ENCODE measurements around the gene SMIM29. TPM values are rescaled to one million over a fixed set of nuclear protein-coding genes. Genes with fewer than 3 reads are reported as not detected.
A peak's percentile ranks its signal among the peaks of the same experiment; 100 is the strongest.
"Not testable (repeated sequence)": the region's sequence is repeated elsewhere in the genome, so short reads cannot be mapped to it uniquely, and the experiment has no call there.

SMIM29 gene
- total RNA-seq, 2 experiments from 2014 or later: 34.0 to 41.4 TPM

- peaks cover 5% of the 10 kb centered on the region for H3K4me1 Mint-ChIP-seq
- H3K27me3 Mint-ChIP-seq: no peaks in the 10 kb centered on the region
- CTCF ChIA-PET: interaction anchor here (0.9 kb wide), 1 partner anchor 9 kb away, joined by 3 read pairs; no protein-coding TSS in a partner anchor
- ATAC-seq (no peak), DNase-seq (no peak)
- H3K4me3 Mint-ChIP-seq: no peak overlapping the region
- no peak overlapping the region for H3K27ac Mint-ChIP-seq
- no peaks in the 10 kb centered on the region for H3K9me3 Mint-ChIP-seq (ENCODE audit: low read depth)
- H3K36me3 Mint-ChIP-seq: peaks cover 4% of the 10 kb centered on the region
Observed at GRCh38 chr6:34276191-34276590, 27.4 kb upstream of the SMIM29 start.

DNA sequence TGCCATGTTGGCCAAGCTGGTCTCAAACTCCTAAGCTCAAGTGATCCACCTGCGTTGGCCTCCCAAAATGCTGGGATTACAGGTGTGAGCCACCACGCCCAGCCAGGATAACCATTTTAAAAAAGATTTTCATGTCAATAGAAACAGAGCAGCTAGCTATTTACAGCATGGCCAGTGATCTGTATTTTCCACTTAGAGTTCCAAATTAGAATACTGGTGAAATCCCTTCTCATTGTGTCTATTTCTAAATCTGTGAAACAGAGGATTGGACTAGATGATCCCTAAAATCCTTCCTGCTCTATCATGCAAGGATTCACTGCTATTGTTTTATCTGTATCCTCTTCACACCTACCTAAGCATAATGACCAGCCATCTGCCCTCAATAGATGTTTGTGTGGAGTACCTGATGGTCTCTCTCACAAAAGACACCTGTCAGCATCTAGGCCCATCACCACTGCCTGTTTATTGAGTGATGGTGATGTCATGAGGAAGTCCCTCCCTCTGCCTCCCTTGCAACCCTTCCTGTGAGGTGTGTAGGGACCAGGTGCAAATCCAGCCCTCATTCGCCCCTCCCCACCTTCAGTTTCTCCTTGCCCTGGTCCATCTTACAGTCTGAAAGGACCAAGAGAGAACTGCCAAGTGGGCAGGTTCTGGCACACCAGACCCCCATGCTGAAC, 26.5 kb upstream of the SMIM29 start:
- H3K4me1 Mint-ChIP-seq: peaks cover 8% of the 10 kb centered on the region
- ATAC-seq (no peak), DNase-seq (no peak)
- H3K27me3 Mint-ChIP-seq: no peaks in the 10 kb centered on the region
- H3K9me3 Mint-ChIP-seq (ENCODE audit: low read depth): no peaks in the 10 kb centered on the region
- H3K4me3 Mint-ChIP-seq: no peak overlapping the region
- H3K27ac Mint-ChIP-seq: no peak overlapping the region
- H3K36me3 Mint-ChIP-seq: no peaks in the 10 kb centered on the region
- CTCF ChIA-PET: no interaction called here

- DNase-seq (no peak), ATAC-seq (no peak)
- Mint-ChIP-seq H3K4me3 (no peak overlapping the region), H3K27me3 (no peaks in the 10 kb centered on the region), H3K4me1 (peaks cover 16% of the 10 kb centered on the region), H3K9me3 (ENCODE audit: low read depth) (no peaks in the 10 kb centered on the region), H3K36me3 (no peaks in the 10 kb centered on the region), H3K27ac (no peak overlapping the region)
- CTCF ChIA-PET: no interaction called here
Observed at GRCh38 chr6:34274129-34274528, 25.3 kb upstream of the SMIM29 start.

GRCh38 chr6:34273242-34273805, 24.5 kb upstream of the SMIM29 start:
- H3K4me3 Mint-ChIP-seq: no peak overlapping the region
- ATAC-seq: no peak
- H3K27ac Mint-ChIP-seq: no peak overlapping the region
- peaks cover 14% of the 10 kb centered on the region for H3K4me1 Mint-ChIP-seq
- CTCF ChIA-PET: no interaction called here
- no peaks in the 10 kb centered on the region for H3K27me3 Mint-ChIP-seq
- no peaks in the 10 kb centered on the region for H3K36me3 Mint-ChIP-seq
- no peaks in the 10 kb centered on the region for H3K9me3 Mint-ChIP-seq (ENCODE audit: low read depth)
- DNase-seq: no peak

DNA sequence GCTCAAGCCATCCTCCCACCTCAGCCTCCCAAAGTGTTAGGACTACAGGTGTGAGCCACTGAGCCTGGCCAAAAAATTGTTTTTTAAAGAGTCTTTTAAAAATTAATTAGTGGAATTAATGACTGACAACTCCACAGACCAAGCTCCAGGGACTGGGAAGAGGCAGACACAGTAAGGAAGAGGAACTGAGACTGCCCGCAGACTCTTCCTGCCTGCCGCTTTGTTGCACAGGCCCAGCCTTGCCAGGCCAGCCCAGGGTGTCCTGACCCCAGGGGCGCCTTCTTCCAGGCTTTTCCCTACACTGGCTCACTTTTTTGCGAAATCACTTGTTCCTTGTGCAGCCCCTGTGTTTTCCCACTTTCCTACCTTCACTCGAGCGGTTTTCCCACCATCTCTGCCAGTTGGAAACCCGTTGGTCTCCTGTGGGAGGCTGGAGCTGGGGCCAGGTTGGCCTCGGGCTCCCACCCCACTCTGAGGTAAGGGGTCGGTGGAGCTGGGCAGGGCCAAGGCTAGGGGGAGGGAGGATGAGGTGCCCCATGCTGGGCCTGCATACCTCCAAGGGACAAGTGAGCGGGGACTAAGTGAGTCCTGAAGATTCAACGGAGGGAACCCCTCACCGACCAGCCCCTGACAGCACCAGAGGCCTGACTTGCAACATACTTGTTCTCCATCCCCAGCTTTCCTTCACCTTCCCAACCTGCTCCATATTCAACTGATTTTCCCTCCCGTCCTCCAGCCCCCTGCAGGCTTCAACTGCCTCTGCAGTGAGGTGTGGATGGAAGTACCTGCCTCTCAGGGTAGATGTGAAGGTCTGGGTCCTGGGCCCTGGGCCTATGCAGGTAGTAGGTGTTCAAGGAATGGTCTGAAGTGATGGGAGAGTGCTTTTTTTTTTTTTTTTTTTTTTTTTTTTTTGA, 23.5 kb upstream of the SMIM29 start:
- Mint-ChIP-seq H3K9me3 (ENCODE audit: low read depth) (no peaks in the 10 kb centered on the region), H3K4me1 (peaks cover 14% of the 10 kb centered on the region), H3K27ac (no peak overlapping the region), H3K27me3 (no peaks in the 10 kb centered on the region), H3K4me3 (no peak overlapping the region), H3K36me3 (no peaks in the 10 kb centered on the region)
- DNase-seq: no peak
- no peak for ATAC-seq
- CTCF ChIA-PET: no interaction called here

- peak; percentile 72 for DNase-seq
- peak; percentile 84 for ATAC-seq
- not testable (repeated sequence) for H3K27me3 Mint-ChIP-seq; H3K36me3 Mint-ChIP-seq; H3K9me3 Mint-ChIP-seq (ENCODE audit: low read depth)
- Mint-ChIP-seq H3K4me1 (peaks cover 14% of the 10 kb centered on the region), H3K4me3 (peak overlapping the region; percentile 53), H3K27ac (peak overlapping the region; percentile 83)
- CTCF ChIA-PET: interaction anchor here (0.7 to 1.2 kb wide), 2 partner anchors 21 to 1148 kb away, joined by 3 to 5 read pairs; partner anchors contain the start of gene SMIM29
Observed at GRCh38 chr6:34269658-34270341, 21.0 kb upstream of the SMIM29 start.

GRCh38 chr6:34269132-34269531, 20.3 kb upstream of the SMIM29 start:
- CTCF ChIA-PET; H3K9me3 Mint-ChIP-seq (ENCODE audit: low read depth); H3K4me3 Mint-ChIP-seq; ATAC-seq; DNase-seq; H3K27me3 Mint-ChIP-seq; H3K36me3 Mint-ChIP-seq: not testable (repeated sequence)
- H3K4me1 Mint-ChIP-seq: peaks cover 14% of the 10 kb centered on the region
- H3K27ac Mint-ChIP-seq: peak overlapping the region; percentile 83

GRCh38 chr6:34267746-34268145, 18.9 kb upstream of the SMIM29 start:
- no peaks in the 10 kb centered on the region for H3K27me3 Mint-ChIP-seq
- H3K9me3 Mint-ChIP-seq (ENCODE audit: low read depth): peaks cover 2% of the 10 kb centered on the region
- peaks cover 1% of the 10 kb centered on the region for H3K36me3 Mint-ChIP-seq
- DNase-seq: no peak
- CTCF ChIA-PET: interaction anchor here (0.9 kb wide), 1 partner anchor 120 kb away, joined by 5 read pairs; no protein-coding TSS in a partner anchor
- H3K4me3 Mint-ChIP-seq: no peak overlapping the region
- H3K27ac Mint-ChIP-seq: no peak overlapping the region
- ATAC-seq: no peak
- peaks cover 12% of the 10 kb centered on the region for H3K4me1 Mint-ChIP-seq

GRCh38 chr6:34263484-34263883, 14.7 kb upstream of the SMIM29 start:
- H3K27me3 Mint-ChIP-seq; ATAC-seq; H3K9me3 Mint-ChIP-seq (ENCODE audit: low read depth); H3K27ac Mint-ChIP-seq; H3K4me3 Mint-ChIP-seq; H3K4me1 Mint-ChIP-seq; CTCF ChIA-PET; DNase-seq; H3K36me3 Mint-ChIP-seq: not testable (repeated sequence)

DNA sequence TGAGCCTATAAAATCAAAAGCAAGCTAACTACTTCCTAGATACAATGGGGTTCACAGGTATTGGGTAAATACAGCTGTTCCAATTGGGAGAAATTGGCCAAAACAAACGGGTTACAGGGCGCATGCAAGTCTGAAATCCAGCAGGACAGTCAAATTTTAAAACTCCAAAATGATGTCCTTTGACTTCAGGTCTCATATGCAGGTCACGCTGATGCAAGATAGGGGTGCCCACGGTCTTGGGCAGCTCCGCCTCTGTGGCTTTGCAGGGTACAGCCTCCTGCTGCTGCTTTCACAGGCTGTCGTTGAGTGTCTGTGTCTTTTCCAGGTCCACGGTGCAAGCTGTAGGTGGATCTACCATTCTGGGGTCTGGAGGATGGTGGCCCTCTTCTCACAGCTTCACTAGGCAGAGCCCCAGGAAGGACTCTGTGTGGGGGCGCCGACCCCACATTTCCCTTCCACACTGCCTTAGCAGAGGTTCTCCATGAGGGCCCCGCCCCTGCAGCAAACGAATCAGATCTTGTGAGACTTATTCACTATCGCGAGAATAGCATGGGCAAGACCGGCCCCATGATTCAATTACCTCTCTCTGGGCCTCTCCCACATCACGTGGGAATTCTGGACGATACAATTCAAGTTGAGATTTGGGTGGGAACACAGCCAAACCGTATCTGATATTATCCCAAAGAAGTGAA, 11.9 kb upstream of the SMIM29 start:
- peaks cover 1% of the 10 kb centered on the region for H3K36me3 Mint-ChIP-seq
- ATAC-seq (no peak), DNase-seq (no peak)
- peaks cover 2% of the 10 kb centered on the region for H3K9me3 Mint-ChIP-seq (ENCODE audit: low read depth)
- no peak overlapping the region for H3K27ac Mint-ChIP-seq
- H3K4me3 Mint-ChIP-seq: no peak overlapping the region
- H3K4me1 Mint-ChIP-seq: no peaks in the 10 kb centered on the region
- CTCF ChIA-PET: interaction anchor here (2.0 kb wide), 1 partner anchor 11 kb away, joined by 5 read pairs; no protein-coding TSS in a partner anchor
- no peaks in the 10 kb centered on the region for H3K27me3 Mint-ChIP-seq

DNA sequence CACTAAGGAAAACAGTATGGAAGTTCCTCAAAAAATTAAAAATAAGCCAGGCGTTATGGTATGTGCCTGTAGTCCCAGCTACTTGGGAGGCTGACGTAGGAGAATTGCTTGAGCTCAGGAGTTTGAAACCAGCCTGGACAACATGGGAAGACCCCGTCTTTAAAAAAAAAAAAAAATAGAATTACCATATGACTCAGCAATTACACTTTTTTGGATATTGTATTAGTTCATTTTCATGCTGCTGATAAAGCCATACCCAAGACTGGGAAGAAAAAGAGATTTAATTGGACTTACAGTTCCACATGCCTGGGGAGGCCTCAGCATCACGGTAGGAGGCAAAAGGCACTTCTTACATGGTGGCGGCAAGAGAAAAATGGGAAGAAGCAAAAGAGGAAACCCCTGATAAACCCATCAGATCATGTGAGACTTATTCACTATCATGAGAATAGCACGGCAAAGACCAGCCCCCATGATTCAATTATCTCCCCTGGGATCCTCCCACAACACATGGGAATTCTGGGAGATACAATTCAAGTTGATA, 10.8 kb upstream of the SMIM29 start:
- Mint-ChIP-seq H3K4me3 (no peak overlapping the region), H3K4me1 (no peaks in the 10 kb centered on the region), H3K9me3 (ENCODE audit: low read depth) (peaks cover 2% of the 10 kb centered on the region), H3K36me3 (peaks cover 1% of the 10 kb centered on the region), H3K27ac (no peak overlapping the region), H3K27me3 (no peaks in the 10 kb centered on the region)
- DNase-seq (no peak), ATAC-seq (no peak)
- CTCF ChIA-PET: no interaction called here

DNA sequence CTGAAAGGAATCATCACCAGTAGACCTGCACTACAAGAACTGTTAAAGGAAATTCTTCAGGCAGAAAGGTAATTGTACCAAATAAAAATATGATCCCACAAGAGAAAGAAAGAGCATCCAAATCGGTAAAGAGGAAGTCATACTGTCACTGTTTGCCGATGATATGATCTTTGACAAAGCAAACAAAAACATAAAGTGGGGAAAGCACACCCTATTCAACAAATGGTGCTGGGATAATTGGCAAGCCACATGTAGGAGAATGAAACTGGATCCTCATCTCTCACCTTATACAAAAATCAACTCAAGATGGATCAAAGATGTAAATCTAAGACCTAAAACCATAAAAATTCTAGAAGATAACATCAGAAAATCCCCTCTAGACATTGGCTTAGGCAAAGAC, 3.6 kb upstream of the SMIM29 start:
- not testable (repeated sequence) for ATAC-seq; DNase-seq; H3K9me3 Mint-ChIP-seq (ENCODE audit: low read depth); H3K4me3 Mint-ChIP-seq; H3K36me3 Mint-ChIP-seq; H3K27ac Mint-ChIP-seq; H3K27me3 Mint-ChIP-seq
- CTCF ChIA-PET: interaction anchor here (1.0 kb wide), 1 partner anchor 163 kb away, joined by 3 read pairs; no protein-coding TSS in a partner anchor
- H3K4me1 Mint-ChIP-seq: peaks cover 25% of the 10 kb centered on the region

All from activated CD8-positive, alpha-beta memory T cell treated with anti-CD3 and anti-CD28 coated beads, Interleukin-2, amount 10 ng/mL, durations not matched to agents 7 days and 5 days (primary cell).